Transverse colon (tissue), 4 donors: Measurements from ENCODE around the gene KRTAP29-1.

Experiments used
- CTCF ChIP-seq, 5 experiments: fragments of 200-600 bp in 3 of 5; fragments of 450-650 bp in 2 of 5; sonication (generic) in 3 of 5; IDR thresholded peaks; 1 replicate in 2 of 5; 2 replicates in 3 of 5; pipeline ENCODE4 v1.5.1; 2016 to 2017; ENCODE audit warnings: antibody characterized with exemption in 5 of 5, inconsistent platforms in 3 of 5, mild to moderate bottlenecking in 2 of 5, moderate library complexity in 1 of 5
- POLR2A ChIP-seq: fragments of 450-650 bp; IDR thresholded peaks from one replicate; pipeline ENCODE4 v1.6.1; 2016; ENCODE audit warnings: antibody characterized with exemption, mild to moderate bottlenecking, moderate library complexity
- POLR2AphosphoS5 ChIP-seq, 3 donors: sonication (generic); formaldehyde crosslinking; IDR thresholded peaks; one replicate each; pipeline ENCODE4 v1.6.1; 2016; ENCODE audit warnings: antibody characterized with exemption in 3 of 3

GRCh38 chr17:41271858-41272257 lies 30.8 kb downstream of the KRTAP29-1 start:
- TF ChIP-seq CTCF (IDR thresholded peaks at IDR 0.05) (no peak), POLR2AphosphoS5 (IDR thresholded peaks at IDR 0.05) (no peak), POLR2A (no peak)
